HG03060 (cell line): ENCODE measurements around the gene EPHA2.

Source experiments
- ATAC-seq: cut with Tn5 transposase; IDR thresholded peaks from one replicate; pipeline ENCODE4 v1.9.1; 2021; ENCODE audit warnings: low read depth, moderate number of reproducible peaks; ENCODE audit not compliant: unreplicated experiment

The EPHA2 gene

GRCh38 chr1:16151995-16152384, 3.9 kb downstream of the EPHA2 start:
- ATAC-seq = no peak

- ATAC-seq = no peak
Measured at GRCh38 chr1:16151196-16151994, 4.5 kb downstream of the EPHA2 start.

GRCh38 chr1:16150508-16150907, 5.4 kb downstream of the EPHA2 start:
- ATAC-seq = no peak

GRCh38 chr1:16149702-16150488, 6.0 kb downstream of the EPHA2 start:
- ATAC-seq = no peak

GRCh38 chr1:16149146-16149545, 6.7 kb downstream of the EPHA2 start:
- no peak for ATAC-seq

GRCh38 chr1:16148329-16149092, 7.4 kb downstream of the EPHA2 start:
- ATAC-seq = no peak

- ATAC-seq = no peak
Measured at GRCh38 chr1:16147156-16147926, 8.5 kb downstream of the EPHA2 start.

GRCh38 chr1:16146279-16147155, 9.4 kb downstream of the EPHA2 start:
- no peak for ATAC-seq

- ATAC-seq = no peak
Measured at GRCh38 chr1:16145662-16146278, 10.1 kb downstream of the EPHA2 start.

- no peak for ATAC-seq
Measured at GRCh38 chr1:16145030-16145661, 10.7 kb downstream of the EPHA2 start.

GRCh38 chr1:16144325-16145029, 11.4 kb downstream of the EPHA2 start:
- no peak for ATAC-seq

- ATAC-seq = no peak
Measured at GRCh38 chr1:16143566-16144324, 12.1 kb downstream of the EPHA2 start.

GRCh38 chr1:16143005-16143565, 12.8 kb downstream of the EPHA2 start:
- no peak for ATAC-seq

GRCh38 chr1:16142383-16142995, 13.4 kb downstream of the EPHA2 start:
- ATAC-seq = no peak

GRCh38 chr1:16141573-16142336, 14.1 kb downstream of the EPHA2 start:
- ATAC-seq = no peak
